Measurements from ENCODE around the gene PTPRN2.

The PTPRN2 gene

DNA sequence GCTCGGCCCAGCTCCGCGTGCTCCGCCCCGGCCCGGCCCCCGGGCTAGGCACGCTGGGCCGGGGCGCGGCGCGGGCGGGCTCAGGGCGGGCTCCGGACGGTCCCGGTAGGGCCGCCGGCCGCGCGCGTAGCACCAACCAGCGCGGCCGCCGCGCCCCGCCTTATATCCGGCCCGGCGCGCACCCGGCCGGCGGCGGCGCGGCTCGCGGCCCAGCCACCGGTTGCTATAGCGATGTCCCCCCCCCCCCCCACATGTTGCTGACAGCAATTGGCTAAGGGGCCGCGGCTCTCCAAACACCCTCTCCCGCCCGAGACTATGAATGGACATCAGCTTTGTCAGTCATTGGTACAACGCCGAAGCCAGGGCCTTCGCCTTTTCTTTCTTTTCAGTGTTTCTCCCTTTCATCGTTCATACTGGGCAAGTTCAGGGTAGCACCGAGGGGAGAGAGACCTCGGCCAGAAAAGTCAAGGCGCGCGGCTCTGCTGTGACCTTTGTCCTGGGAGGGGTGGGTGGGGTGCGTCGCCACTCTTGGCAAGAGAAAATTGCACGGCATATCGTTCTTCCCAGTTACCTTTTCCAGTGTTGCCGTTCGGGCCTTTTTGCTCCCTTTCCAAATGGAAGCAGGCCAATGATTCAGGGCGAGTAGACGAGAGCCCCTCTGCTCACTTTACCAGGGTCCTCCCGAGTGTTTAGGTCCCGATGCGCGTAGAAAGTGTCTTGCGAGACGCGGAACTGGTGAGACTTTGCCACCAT lies 896.6 kb downstream of the PTPRN2 start:
- DNase-seq, result no peak

- no peak for DNase-seq
These were observed 897.4 kb downstream of the PTPRN2 start for GRCh38 chr7:157690058-157690832.

GRCh38 chr7:157689269-157690057 lies 898.2 kb downstream of the PTPRN2 start:
- no peak for DNase-seq

- no peak for DNase-seq
These were observed 898.9 kb downstream of the PTPRN2 start for GRCh38 chr7:157688533-157689268.

GRCh38 chr7:157687845-157688532 lies 899.6 kb downstream of the PTPRN2 start:
- no peak for DNase-seq

DNA sequence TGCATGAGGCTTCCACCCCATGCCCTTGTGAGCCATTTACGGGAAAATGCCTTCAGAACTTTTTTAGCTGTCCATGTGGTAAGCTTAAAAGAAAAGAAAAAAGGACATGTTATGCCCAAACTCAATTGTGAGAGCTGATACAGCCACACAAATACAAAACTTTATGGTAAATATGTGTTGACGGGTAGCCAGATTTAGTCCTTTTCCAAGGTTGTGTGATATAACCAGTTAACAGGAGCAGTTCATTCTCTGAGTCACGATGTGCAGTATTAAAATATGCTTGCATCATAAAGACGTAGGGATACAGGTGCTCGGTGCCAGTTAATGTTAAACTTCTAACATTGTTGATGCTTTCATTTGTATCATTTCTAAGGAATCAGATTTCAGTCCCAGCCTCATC lies 900.5 kb downstream of the PTPRN2 start:
- no peak for DNase-seq

DNA sequence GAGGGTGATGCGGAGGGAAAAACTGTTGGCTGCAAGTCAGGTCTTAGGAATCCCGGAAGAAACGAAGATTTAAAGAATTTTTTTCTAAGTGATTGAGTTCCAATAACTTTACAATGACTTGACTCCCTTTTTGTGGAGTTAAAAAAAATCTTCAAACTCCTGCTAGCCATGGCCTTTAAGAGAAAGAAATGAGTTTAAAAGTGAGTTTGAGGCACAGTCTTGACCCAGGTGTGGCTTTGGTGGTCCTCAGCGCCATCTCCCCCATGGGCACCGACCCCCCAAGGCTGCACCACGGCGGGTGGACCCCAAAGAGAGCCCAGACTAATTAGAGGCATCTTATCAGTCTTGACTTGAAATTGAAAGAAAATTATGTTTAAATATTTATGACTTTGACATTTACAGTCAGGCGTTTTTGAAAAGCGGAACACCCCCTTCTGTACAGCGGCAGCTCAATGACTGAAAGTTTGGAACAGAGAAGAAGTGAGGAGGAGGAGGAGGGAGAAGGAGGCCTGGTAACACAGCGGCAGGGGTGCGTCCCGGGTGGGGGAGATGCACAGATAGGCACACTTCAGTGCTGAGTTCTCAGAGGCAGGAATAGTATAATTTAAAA lies 901.2 kb downstream of the PTPRN2 start:
- DNase-seq, result no peak

- no peak for DNase-seq
These were observed 902.0 kb downstream of the PTPRN2 start for GRCh38 chr7:157685430-157686284.

GRCh38 chr7:157684909-157685429 lies 902.7 kb downstream of the PTPRN2 start:
- no peak for DNase-seq

DNA sequence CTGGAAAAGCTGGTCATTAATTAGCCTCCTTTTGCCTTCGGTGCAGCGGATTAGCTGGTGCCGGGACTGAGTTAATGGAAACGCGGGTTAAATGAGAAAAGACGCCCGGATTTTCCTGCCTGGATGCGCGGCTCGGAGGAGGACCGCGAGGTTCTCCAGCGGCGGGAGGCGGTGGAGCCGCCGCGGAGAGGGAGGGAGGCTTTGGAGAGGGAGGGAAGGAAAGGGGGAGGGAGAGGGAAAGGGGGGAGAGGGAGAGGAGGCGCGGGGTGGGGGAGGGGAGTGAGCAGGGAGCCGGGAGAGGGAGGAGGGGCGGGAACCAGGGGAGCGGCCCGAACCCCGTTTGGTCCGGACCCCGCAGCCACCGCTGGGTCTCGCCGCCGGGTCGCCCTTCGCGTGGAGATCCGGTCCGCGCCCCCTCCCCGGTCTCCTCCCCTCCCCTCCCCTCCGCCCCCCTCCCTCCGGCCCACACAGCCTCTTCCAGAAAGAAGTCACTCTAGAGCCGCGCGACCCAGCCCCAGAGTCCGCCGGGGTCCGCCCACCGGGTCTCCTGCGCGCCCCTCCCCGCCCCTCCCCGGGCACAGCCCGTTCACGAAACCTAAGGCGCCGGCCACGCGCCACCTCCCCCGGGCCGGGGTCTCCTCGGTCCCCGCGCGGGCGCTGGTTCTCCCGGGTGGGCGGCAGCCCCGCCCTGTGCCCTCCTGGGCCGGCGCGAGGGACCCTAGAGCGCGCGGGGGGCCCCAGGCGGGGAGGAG lies 903.3 kb downstream of the PTPRN2 start:
- DNase-seq, result no peak

- no peak for DNase-seq
These were observed 903.9 kb downstream of the PTPRN2 start for GRCh38 chr7:157683747-157684156.

- no peak for DNase-seq
These were observed 904.5 kb downstream of the PTPRN2 start for GRCh38 chr7:157682946-157683746.

GRCh38 chr7:157682064-157682945 lies 905.3 kb downstream of the PTPRN2 start:
- no peak for DNase-seq

DNA sequence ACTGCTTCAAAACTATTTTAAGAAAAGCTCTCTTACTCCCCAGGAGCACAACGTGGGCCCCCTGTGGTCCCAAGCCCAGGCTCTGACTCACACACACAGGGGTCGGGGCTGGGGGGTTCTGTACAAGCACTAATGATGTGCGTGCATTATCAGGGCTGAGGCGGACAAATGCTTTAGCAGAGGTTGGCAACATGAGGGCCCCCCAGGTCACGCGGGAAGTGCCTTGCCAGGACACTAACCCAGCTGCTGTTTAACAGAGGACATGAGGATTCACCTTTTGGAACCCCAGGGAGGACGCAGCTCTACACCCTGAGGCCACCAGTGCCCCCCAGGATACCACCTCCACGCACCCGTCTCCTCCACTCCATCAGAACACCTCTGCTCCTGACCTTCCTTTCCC lies 908.0 kb downstream of the PTPRN2 start:
- DNase-seq, result no peak

DNA sequence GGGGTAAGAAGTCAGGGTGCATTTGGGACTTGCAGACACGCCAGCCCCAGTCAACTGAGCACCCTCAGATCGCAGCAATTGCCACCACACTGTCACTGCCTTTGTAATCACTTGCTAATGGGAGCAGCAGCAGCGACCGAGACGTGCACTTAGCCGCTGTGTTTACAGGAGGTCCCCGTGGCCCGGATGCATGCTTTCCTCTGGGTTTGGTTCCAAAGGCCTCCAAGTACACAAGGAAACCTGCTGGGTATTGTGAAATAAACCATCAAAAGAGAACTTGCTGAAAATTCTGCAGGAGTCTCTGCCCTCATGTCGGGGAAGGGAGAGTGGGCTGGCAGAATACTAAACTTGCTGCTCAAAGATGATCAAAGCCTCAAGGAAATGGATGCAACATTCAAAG lies 909.1 kb downstream of the PTPRN2 start:
- no peak for DNase-seq

DNA sequence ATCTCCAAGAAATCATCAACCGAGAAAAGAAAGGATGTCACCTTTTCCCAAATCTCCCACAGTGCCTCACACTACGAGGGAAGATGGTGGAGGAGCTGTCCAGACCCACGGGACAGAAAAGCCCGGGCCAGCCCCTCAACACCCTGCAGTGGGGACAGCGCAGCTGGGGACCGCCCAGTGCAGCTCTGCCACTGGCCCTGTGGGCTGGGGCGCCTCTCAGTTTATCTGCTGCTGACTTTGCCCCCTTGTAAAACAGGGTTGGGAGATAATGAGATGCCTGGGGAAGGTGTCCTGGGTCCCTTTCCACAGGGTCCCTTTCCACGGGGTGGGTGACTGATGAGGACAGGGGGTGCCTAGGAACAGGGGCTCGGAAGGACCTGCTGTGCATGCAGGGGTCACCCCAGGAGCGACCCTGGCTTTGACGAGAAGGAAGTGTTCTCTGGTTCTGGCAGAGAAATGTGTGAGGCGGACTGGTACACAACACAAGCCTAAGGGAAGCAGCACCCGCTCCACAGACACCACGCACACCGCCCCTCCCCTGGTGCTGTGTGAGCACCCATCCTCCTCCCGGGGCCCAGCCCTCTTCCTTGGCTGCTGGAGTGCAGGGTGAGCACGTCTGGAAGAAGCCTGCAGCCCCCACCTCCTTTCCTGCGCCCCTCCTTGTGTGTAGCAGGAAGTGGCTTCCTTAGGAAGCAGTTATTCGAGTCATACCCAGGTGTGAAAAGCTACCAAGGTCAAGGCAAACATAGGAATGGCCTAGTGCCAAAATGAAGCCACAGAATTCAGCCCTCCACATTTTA lies 911.0 kb downstream of the PTPRN2 start:
- no peak for DNase-seq

- DNase-seq, result no peak
These were observed 911.6 kb downstream of the PTPRN2 start for GRCh38 chr7:157676001-157676400.
